ENCODE measurements around the gene KIRREL1.
"Not testable (repeated sequence)": the region's sequence is repeated elsewhere in the genome, so short reads cannot be mapped to it uniquely, and the experiment has no call there.

GRCh38 chr1:158128531-158128930 lies 135.1 kb downstream of the KIRREL1 start:
- TF ChIP-seq POLR2A (IDR thresholded peaks at IDR 0.05; ENCODE audit: low read depth); CTCF (IDR thresholded peaks at IDR 0.05): not testable (repeated sequence)

Data from esophagus muscularis mucosa (tissue), 3 donors.